IPS DF 6.9 (cell line): ENCODE results near the gene TMEM187.

ENCODE experiments used
- DNase-seq: peaks from one replicate; pipeline ENCODE4 v3.0.0-alpha.2; 2013; ENCODE audit warnings: low read depth, low spot score
- H3K27ac ChIP-seq: one replicate; pipeline ENCODE4 v1.5.1; 2013; ENCODE audit warnings: low read length, control low read depth
- H3K27me3 ChIP-seq: 2 replicates; pipeline ENCODE4 v1.6.1; 2013; ENCODE audit warnings: mild to moderate bottlenecking, low read length; ENCODE audit not compliant: control insufficient read depth, insufficient read depth
- H3K36me3 ChIP-seq: 2 replicates; pipeline ENCODE4 v1.6.1; 2013; ENCODE audit warnings: low read length; ENCODE audit not compliant: control insufficient read depth, insufficient read depth
- H3K4me1 ChIP-seq: 2 replicates; pipeline ENCODE4 v1.6.1; 2013; ENCODE audit warnings: low read length; ENCODE audit not compliant: control insufficient read depth, insufficient read depth
- H3K4me3 ChIP-seq: 2 replicates; pipeline ENCODE4 v1.5.1; 2013; ENCODE audit warnings: mild to moderate bottlenecking, low read length
- H3K9me3 ChIP-seq: 2 replicates; pipeline ENCODE4 v1.6.1; 2013; ENCODE audit warnings: low read length, inconsistent platforms; ENCODE audit not compliant: control insufficient read depth, insufficient read depth
- WGBS: extraction: QIAGEN DNeasy Blood & Tissue Kit; methylation state at CpG from one replicate; pipeline ENCODE4 v1.1.7; 2013; ENCODE audit warnings: mixed read lengths, missing lambda C conversion rate; ENCODE audit not compliant: insufficient read length, insufficient coverage; 5-methylcytosine and 5-hydroxymethylcytosine counted together

Gene TMEM187

DNA sequence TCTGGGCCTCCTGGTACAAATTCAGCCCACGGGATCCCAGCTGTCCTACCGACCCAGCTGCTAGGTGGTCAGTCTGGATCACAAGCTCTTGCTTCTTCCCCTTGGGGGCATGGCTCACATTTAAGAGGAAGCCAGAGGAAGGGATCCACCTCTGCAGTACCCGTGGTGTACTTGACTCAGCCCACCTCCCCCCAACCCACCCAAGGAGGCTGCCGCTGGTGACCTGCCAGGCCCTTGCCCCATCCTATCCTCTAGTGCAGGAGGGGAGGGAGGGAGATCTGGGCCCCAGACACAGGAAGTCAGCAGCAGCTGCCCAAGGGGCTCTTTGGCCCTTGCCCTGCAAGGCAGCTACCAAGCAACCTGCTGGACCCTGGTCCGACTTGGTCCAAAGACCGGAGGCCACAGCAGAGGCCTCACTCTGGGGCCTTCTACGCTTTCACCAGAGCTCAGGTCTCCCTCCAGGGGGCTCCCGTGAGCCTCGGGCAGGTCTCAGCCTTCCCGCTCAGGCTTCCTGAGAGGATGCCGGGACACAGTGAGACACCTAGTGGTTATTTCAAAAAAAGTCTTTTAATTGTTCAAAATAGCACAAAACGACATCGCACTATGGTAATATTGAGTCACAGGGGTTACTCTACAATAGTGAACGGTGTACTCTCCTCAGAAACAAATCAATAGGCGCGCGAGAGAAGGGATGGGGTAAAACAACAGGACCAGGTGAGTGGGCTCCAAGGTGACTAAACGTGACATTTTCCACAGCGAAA is 25.4 kb upstream of the TMEM187 start:
- Histone ChIP-seq H3K9me3 (no peaks in the 10 kb centered on the region), H3K27ac (no peak overlapping the region), H3K4me1 (peaks cover 6% of the 10 kb centered on the region; the same call in 1 of the 2 replicates), H3K27me3 (no peaks in the 10 kb centered on the region), H3K36me3 (peaks cover 24% of the 10 kb centered on the region), H3K4me3 (no peak overlapping the region)
- no peak for DNase-seq
- no CpG with 5 or more reads among the region's 19 CpGs for whole genome bisulfite sequencing

GRCh38 chrX:153948002-153948466 is 24.5 kb upstream of the TMEM187 start:
- no CpG with 5 or more reads among the region's 10 CpGs for WGBS
- H3K4me3 ChIP-seq, result no peak overlapping the region
- no peaks in the 10 kb centered on the region for H3K27me3 ChIP-seq
- peaks cover 6% of the 10 kb centered on the region; the same call in 1 of the 2 replicates for H3K4me1 ChIP-seq
- H3K27ac ChIP-seq, result no peak overlapping the region
- no peak for DNase-seq
- no peaks in the 10 kb centered on the region for H3K9me3 ChIP-seq
- peaks cover 31% of the 10 kb centered on the region for H3K36me3 ChIP-seq

GRCh38 chrX:153948847-153949805 is 23.4 kb upstream of the TMEM187 start:
- DNase-seq, result no peak
- Histone ChIP-seq H3K4me3 (no peak overlapping the region), H3K4me1 (0 out of 2 replicates have a peak, but pooled peaks cover 4% of the 10 kb centered on the region), H3K9me3 (no peaks in the 10 kb centered on the region), H3K36me3 (peaks cover 39% of the 10 kb centered on the region), H3K27me3 (no peaks in the 10 kb centered on the region), H3K27ac (no peak overlapping the region)
- no CpG with 5 or more reads among the region's 30 CpGs for WGBS

DNA sequence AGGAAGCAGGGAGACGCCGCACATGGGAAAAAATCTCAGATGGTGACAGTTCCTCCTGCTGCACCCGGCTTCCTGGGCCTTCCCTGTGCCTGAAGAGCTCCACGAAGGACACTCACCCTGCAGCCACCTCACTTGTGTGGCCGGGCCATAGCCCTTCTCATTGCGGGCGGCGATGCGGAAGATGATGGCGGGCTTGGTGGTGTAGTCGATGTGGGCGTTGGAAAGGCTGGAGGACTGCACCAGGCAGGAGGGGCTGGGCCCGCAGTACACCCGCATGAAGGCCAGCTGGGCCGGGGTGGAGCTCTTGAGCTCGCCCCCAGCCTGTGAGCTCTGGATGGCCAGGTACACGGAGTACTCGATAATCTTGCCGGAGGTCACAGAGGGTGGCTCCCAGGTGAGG is 22.4 kb upstream of the TMEM187 start:
- Histone ChIP-seq H3K36me3 (peaks cover 48% of the 10 kb centered on the region), H3K4me3 (no peak overlapping the region)

DNA sequence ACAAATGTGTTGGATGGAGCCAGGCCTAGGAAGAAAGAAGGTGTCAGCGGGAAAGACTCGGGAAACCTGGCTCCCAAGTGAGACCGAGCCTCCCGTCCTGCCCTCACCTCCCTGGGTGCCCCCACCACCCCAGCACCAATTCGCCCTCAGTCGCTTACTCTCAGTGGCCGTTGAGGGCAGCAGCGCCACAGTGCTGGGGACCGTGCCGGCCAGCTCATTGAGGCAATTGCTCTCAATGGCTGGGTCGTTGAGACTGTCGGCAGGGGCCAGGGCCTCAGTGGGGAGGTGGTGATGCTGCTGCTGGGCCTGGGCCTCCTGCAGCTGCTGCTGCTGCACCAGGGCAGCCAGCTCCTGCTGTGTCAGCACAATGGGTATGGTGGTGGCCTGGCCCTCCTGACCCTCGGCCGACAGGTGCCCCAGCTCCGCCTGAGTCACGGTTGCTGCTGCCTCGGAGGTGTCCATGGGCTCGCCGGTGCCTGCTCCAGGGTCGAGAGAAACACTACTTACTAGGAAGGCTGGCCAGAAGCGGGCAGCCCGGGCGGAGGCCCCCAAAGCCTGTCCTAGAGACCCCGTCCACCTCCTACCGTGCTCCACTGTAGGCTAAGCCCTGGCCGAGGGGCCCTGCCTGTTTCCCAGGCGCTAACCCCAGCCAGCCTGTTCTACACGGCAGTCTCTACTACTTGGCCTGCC is 20.7 kb upstream of the TMEM187 start:
- H3K4me3 ChIP-seq, result no peak overlapping the region
- no CpG with 5 or more reads among the region's 28 CpGs for WGBS
- no peak for DNase-seq
- H3K4me1 ChIP-seq, result 0 out of 2 replicates have a peak, but pooled peaks cover 1% of the 10 kb centered on the region
- H3K9me3 ChIP-seq, result no peaks in the 10 kb centered on the region
- no peak overlapping the region for H3K27ac ChIP-seq
- no peaks in the 10 kb centered on the region for H3K27me3 ChIP-seq
- peaks cover 65% of the 10 kb centered on the region for H3K36me3 ChIP-seq

More for the DNA sequence above, 22.4 kb upstream of the TMEM187 start:
- Histone ChIP-seq H3K9me3 (no peaks in the 10 kb centered on the region), H3K27ac (no peak overlapping the region), H3K27me3 (no peaks in the 10 kb centered on the region), H3K4me1 (0 out of 2 replicates have a peak, but pooled peaks cover 1% of the 10 kb centered on the region)
- DNase-seq, result no peak
- WGBS, result no CpG with 5 or more reads among the region's 19 CpGs

GRCh38 chrX:153952373-153953026 is 20.1 kb upstream of the TMEM187 start:
- Histone ChIP-seq H3K4me3 (no peak overlapping the region), H3K27me3 (no peaks in the 10 kb centered on the region), H3K4me1 (0 out of 2 replicates have a peak, but pooled peaks cover 1% of the 10 kb centered on the region), H3K27ac (no peak overlapping the region), H3K9me3 (no peaks in the 10 kb centered on the region), H3K36me3 (peaks cover 71% of the 10 kb centered on the region)
- no peak for DNase-seq
- no CpG with 5 or more reads among the region's 32 CpGs for WGBS

- H3K36me3 ChIP-seq, result peaks cover 80% of the 10 kb centered on the region
- H3K9me3 ChIP-seq, result no peaks in the 10 kb centered on the region
- no peak overlapping the region for H3K27ac ChIP-seq
- H3K4me1 ChIP-seq, result 0 out of 2 replicates have a peak, but pooled peaks cover 1% of the 10 kb centered on the region
- DNase-seq, result no peak
- WGBS, result no CpG with 5 or more reads among the region's 33 CpGs
- H3K27me3 ChIP-seq, result no peaks in the 10 kb centered on the region
- H3K4me3 ChIP-seq, result no peak overlapping the region
Observed at GRCh38 chrX:153953342-153953830, 19.2 kb upstream of the TMEM187 start.

- WGBS, result no CpG with 5 or more reads among the region's 33 CpGs
- Histone ChIP-seq H3K9me3 (no peaks in the 10 kb centered on the region), H3K36me3 (peaks cover 86% of the 10 kb centered on the region), H3K4me1 (0 out of 2 replicates have a peak, but pooled peaks cover 1% of the 10 kb centered on the region), H3K27ac (no peak overlapping the region), H3K27me3 (no peaks in the 10 kb centered on the region), H3K4me3 (no peak overlapping the region)
- DNase-seq, result no peak
Observed at GRCh38 chrX:153953892-153954557, 18.5 kb upstream of the TMEM187 start.

- no peak for DNase-seq
- peaks cover 89% of the 10 kb centered on the region for H3K36me3 ChIP-seq
- no CpG with 5 or more reads among the region's 44 CpGs for WGBS
- no peak overlapping the region for H3K4me3 ChIP-seq
- 0 out of 2 replicates have a peak, but pooled peaks cover 1% of the 10 kb centered on the region for H3K4me1 ChIP-seq
- H3K27me3 ChIP-seq, result no peaks in the 10 kb centered on the region
- H3K27ac ChIP-seq, result no peak overlapping the region
- H3K9me3 ChIP-seq, result no peaks in the 10 kb centered on the region
Observed at GRCh38 chrX:153954558-153955227, 17.9 kb upstream of the TMEM187 start.
